Peyer's patch (tissue), 4 donors: Measurements from ENCODE around the gene SAG. TPM values are rescaled to one million over a fixed set of nuclear protein-coding genes. Genes with fewer than 3 reads are reported as not detected.
A peak's percentile ranks its signal among the peaks of the same experiment; 100 is the strongest.

Source experiments
- DNase-seq, 3 donors: peaks; one replicate each; pipeline ENCODE4 v3.0.0-alpha.2; 2017 to 2019
- H3K27ac ChIP-seq, 4 donors: fragments of 200-600 bp; sonication (generic); one replicate each; pipeline ENCODE4 v1.5.1; 2016 to 2019
- H3K27me3 ChIP-seq, 2 donors: fragments of 200-600 bp; sonication (generic); one replicate each; pipeline ENCODE4 v1.5.1; 2019
- H3K36me3 ChIP-seq, 3 donors: fragments of 200-600 bp; sonication (generic); one replicate each; pipeline ENCODE4 v1.5.1; 2016 to 2019
- H3K4me1 ChIP-seq, 4 donors: fragments of 200-600 bp; sonication (generic); one replicate each; pipeline ENCODE4 v1.5.1; 2016 to 2019
- H3K4me3 ChIP-seq, 4 donors: fragments of 200-600 bp; sonication (generic); 1 replicate in 3 of 4; 2 replicates in 1 of 4; pipeline ENCODE4 v1.5.1; 2016 to 2019; ENCODE audit warnings: mild to moderate bottlenecking in 1 of 4
- H3K9me3 ChIP-seq, 4 donors: fragments of 200-600 bp; sonication (generic); one replicate each; pipeline ENCODE4 v1.5.1; 2016 to 2019; ENCODE audit warnings: mild to moderate bottlenecking in 1 of 4
- POLR2A ChIP-seq, 2 donors: fragments of 450-650 bp; IDR thresholded peaks; one replicate each; pipeline ENCODE4 v1.5.1; 2017; ENCODE audit warnings: antibody characterized with exemption in 2 of 2, mild to moderate bottlenecking in 2 of 2, moderate library complexity in 2 of 2
- total RNA-seq, 4 donors: library from RNA; depleted of rRNA; stranded (reverse); fragments of >200 nt; gene quantifications; one replicate each; pipeline ENCODE4 v1.1.0, GENCODE V29; 2016
- TF ChIP-seq, protein P1 (sequence below), 6 experiments: fragments of 450-650 bp in 4 of 6; fragments of 200-600 bp in 2 of 6; sonication (generic) in 1 of 6; IDR thresholded peaks; one replicate each; pipeline ENCODE4 v1.5.1; 2017 to 2019; ENCODE audit warnings: antibody characterized with exemption in 6 of 6, mild to moderate bottlenecking in 3 of 6, moderate library complexity in 1 of 6

Gene SAG
- total RNA-seq, 4 donors from 2014 or later = not detected

DNA sequence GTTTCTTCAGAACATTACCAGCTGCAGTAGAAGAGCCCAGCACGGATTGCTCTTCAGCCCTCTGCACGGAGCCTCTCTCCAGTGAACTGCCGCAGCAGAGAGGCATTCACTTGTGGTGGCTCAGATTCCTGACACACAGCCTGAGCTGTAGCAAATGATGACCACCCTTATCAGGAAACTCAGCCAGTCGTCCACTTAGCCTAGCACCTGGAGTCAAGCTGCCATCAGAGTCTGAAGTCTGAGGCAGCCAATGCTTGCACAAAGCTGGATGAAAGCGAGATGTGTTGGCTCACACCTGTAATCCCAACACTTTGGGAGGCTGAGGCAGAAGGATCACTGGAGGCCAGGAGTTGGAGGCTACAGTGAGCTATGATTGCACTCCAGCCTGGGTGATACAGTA is 11.7 kb upstream of the SAG start:
- peak in 1 of 3 donors; percentile 31 for DNase-seq
- H3K4me3 ChIP-seq = no peak overlapping the region
- peaks cover 0 to 58% (median 0%) of the 10 kb centered on the region in 3 donors for H3K36me3 ChIP-seq
- TF ChIP-seq POLR2A (IDR thresholded peaks at IDR 0.05) = no peak
- TF ChIP-seq, protein P1, sequence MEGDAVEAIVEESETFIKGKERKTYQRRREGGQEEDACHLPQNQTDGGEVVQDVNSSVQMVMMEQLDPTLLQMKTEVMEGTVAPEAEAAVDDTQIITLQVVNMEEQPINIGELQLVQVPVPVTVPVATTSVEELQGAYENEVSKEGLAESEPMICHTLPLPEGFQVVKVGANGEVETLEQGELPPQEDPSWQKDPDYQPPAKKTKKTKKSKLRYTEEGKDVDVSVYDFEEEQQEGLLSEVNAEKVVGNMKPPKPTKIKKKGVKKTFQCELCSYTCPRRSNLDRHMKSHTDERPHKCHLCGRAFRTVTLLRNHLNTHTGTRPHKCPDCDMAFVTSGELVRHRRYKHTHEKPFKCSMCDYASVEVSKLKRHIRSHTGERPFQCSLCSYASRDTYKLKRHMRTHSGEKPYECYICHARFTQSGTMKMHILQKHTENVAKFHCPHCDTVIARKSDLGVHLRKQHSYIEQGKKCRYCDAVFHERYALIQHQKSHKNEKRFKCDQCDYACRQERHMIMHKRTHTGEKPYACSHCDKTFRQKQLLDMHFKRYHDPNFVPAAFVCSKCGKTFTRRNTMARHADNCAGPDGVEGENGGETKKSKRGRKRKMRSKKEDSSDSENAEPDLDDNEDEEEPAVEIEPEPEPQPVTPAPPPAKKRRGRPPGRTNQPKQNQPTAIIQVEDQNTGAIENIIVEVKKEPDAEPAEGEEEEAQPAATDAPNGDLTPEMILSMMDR (IDR thresholded peaks at IDR 0.05) = no peak
- H3K4me1 ChIP-seq = peaks cover 0 to 17% (median 0%) of the 10 kb centered on the region in 4 donors
- no peaks in the 10 kb centered on the region for H3K27me3 ChIP-seq
- H3K9me3 ChIP-seq = no peaks in the 10 kb centered on the region
- no peak overlapping the region for H3K27ac ChIP-seq

DNA sequence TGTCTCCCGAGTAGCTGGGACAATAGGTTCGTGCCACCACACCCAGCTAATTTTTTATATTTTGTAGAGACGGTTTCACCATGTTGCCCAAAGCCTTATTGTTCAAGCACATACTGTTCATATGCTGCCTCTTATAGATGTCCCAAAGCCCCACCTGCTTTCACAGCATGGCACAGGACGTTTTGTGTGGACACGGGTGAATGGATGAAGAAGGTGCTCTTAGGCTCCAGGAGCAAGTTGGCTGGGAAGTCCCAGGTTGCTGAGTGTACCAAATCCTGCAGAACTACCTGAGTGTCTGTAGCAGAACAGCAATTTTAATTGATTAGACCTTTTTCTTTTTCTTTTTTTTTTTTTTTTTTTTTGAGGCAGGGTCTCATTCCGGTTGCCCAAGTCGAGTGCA is 10.5 kb upstream of the SAG start:
- peaks cover 0 to 47% (median 0%) of the 10 kb centered on the region in 3 donors for H3K36me3 ChIP-seq
- peak overlapping the region in 2 of 4 donors; percentile 31 to 79 for H3K27ac ChIP-seq
- no peaks in the 10 kb centered on the region for H3K27me3 ChIP-seq
- no peaks in the 10 kb centered on the region for H3K9me3 ChIP-seq
- DNase-seq = no peak
- peaks cover 0 to 17% (median 0%) of the 10 kb centered on the region in 4 donors for H3K4me1 ChIP-seq
- TF ChIP-seq, protein P1 (IDR thresholded peaks at IDR 0.05) = no peak
- no peak for TF ChIP-seq POLR2A (IDR thresholded peaks at IDR 0.05)
- H3K4me3 ChIP-seq = no peak overlapping the region

DNA sequence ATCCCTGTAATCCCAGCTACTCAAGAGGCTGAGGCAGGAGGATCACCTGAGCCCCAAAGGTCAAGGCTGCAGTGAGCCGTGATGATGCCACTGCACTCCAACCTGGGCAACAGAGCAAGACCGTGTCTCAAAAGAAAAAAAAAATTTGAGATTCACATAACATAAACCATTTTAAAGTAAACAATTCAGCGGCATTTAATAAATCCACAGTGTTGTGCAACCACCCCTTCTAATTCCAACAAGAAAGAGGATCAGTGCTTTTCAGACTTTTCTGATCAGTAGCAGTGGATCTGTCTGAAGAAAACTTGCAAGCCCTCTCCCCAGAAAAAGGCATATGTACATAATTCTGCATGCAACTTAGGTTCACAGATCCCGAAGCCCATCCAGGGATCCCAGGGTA is 7.2 kb upstream of the SAG start:
- Histone ChIP-seq H3K27me3 (no peaks in the 10 kb centered on the region), H3K4me3 (no peak overlapping the region), H3K4me1 (peaks cover 0 to 17% (median 0%) of the 10 kb centered on the region in 4 donors), H3K27ac (no peak overlapping the region), H3K9me3 (no peaks in the 10 kb centered on the region), H3K36me3 (peaks cover 0 to 13% (median 0%) of the 10 kb centered on the region in 3 donors)
- TF ChIP-seq, protein P1 (IDR thresholded peaks at IDR 0.05) = no peak
- no peak for TF ChIP-seq POLR2A (IDR thresholded peaks at IDR 0.05)
- no peak for DNase-seq

DNA sequence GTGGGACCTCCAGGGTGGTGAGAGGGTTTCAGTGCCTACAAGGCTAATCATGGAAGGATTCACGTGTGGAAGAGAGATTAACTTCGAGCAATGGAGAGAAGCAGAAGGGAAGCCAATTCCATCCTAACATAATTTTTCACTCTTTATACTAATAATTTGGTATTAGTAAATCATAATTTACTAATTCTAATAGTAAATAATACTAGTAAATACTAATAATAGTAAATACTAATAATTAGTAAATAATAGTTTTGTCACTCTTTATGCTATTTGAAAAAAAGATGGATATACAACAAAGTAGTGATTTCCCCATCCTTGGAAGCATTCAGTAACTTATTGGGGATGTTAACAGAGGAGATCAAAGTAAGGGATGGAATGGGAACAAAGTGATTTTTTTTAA is 6.4 kb upstream of the SAG start:
- TF ChIP-seq POLR2A (IDR thresholded peaks at IDR 0.05) = no peak
- TF ChIP-seq, protein P1 (IDR thresholded peaks at IDR 0.05) = no peak
- Histone ChIP-seq H3K9me3 (no peaks in the 10 kb centered on the region), H3K4me3 (no peak overlapping the region), H3K27ac (no peak overlapping the region), H3K36me3 (peaks cover 0 to 5% (median 0%) of the 10 kb centered on the region in 3 donors), H3K27me3 (no peaks in the 10 kb centered on the region), H3K4me1 (peaks cover 0 to 17% (median 0%) of the 10 kb centered on the region in 4 donors)
- DNase-seq = no peak

DNA sequence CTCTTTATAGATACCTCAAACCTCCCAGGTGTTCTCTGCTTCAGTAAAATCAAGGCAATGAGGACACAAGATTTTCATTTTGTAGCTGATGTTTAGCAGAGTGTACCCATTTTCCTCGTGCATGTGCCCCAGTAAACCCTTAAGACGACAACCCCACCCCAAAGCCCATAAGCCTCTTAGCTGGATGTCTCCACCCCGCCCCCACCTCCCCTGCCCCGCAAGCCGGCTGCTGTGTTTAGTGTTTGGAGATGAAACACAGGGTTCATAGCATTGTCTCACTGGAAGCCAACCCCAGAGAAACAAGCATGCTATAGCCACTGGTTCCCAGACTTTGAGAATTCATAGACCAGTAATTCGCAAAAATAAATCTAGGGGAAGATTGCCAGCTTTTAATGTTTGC is 5.8 kb upstream of the SAG start:
- no peak overlapping the region for H3K27ac ChIP-seq
- peaks cover 0 to 16% (median 0%) of the 10 kb centered on the region in 4 donors for H3K4me1 ChIP-seq
- H3K36me3 ChIP-seq = peaks cover 0 to 4% (median 0%) of the 10 kb centered on the region in 3 donors
- H3K27me3 ChIP-seq = no peaks in the 10 kb centered on the region
- TF ChIP-seq, protein P1 (IDR thresholded peaks at IDR 0.05) = no peak
- TF ChIP-seq POLR2A (IDR thresholded peaks at IDR 0.05) = no peak
- no peak for DNase-seq
- no peak overlapping the region for H3K4me3 ChIP-seq
- no peaks in the 10 kb centered on the region for H3K9me3 ChIP-seq

- Histone ChIP-seq H3K4me3 (no peak overlapping the region), H3K27me3 (no peaks in the 10 kb centered on the region), H3K9me3 (no peaks in the 10 kb centered on the region), H3K27ac (no peak overlapping the region), H3K4me1 (peaks cover 0 to 5% (median 0%) of the 10 kb centered on the region in 4 donors), H3K36me3 (no peaks in the 10 kb centered on the region)
- no peak for TF ChIP-seq POLR2A (IDR thresholded peaks at IDR 0.05)
- TF ChIP-seq, protein P1 (IDR thresholded peaks at IDR 0.05) = no peak
- DNase-seq = no peak
Observed at GRCh38 chr2:233303252-233303651, 4.4 kb upstream of the SAG start.
